ENCODE measurements around the gene WDR45B.

The WDR45B gene

GRCh38 chr17:82619641-82620040, 28.6 kb downstream of the WDR45B start:
- no peak for DNase-seq

GRCh38 chr17:82619211-82619610, 29.0 kb downstream of the WDR45B start:
- no peak for DNase-seq

DNA sequence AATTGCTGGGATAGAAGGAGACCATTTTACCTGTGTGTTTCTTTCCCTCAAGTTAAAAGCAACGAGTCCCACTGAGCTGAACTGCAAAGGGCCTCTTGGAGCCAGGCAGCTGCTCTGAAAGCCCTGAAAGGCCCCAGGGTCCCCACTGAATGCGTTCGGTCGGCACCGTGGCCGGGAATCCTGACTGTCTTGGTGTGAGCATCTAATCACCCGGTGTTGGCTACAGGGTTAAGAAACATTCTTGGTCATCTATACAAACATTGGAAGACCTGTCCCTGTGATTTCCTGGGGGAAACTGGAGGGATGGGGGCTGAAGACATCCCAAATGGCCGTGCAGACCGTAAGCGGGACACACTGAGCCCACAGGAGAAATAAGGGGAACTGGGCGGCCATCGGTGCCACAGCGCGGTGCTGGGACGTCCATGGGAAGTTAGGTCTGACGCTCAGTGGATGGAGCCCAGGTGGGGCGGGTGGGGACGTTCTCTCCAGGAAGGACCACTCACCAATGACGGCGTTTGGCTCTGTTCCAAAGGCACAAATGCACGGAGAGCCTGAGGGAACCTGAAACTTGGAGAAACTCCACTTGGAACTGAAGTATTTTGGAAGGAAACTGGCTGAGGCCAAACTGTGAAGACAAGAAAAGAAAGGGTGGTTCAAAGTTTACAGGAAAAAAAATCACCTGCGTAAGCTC, 32.1 kb downstream of the WDR45B start:
- no peak for DNase-seq

DNA sequence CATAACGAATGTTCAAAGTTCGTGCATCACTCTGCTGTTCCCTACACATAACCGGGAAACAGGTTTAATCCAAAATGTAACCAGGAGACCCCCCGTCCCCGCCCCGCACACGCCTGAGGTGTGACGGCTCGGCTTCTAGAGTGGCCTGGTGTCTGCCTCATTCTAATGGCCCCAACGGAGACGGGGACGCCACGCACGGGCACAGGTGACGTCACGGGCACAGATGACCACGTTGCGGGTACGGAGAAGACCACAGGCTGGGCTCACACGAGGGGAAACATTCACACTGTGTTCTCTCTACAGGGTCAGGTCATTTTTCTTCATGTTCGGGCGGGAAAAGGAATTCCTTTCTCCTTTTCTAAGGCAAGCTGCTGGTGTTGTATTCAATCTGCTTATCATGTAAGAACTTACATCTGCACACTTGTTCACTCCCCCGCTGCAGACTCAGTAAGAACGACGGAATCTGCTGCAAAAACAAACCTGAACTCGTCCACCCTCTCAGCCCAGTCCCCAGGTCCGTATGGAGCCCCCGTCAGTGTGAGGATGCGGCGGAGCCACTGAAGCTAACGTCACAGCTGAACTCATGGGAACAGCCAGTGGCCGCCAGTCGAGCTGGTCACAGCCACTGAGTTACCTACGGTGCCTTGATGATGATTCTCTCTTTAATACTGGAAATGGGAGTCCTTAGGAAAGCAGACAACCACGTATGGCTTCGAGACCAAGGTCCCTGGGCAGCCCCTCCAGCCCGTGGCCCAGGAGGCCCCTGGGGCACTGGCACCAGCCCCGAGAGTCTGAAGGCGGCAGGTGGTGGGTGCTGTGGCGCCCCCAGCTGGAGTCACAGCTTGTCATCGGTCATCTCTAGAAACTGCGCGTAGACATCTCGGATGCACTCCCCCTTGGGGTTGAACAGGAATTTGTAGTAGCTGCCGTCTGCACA, 32.9 kb downstream of the WDR45B start:
- DNase-seq: peak in 1 of 2 experiments; percentile 10

GRCh38 chr17:82614095-82614631, 34.1 kb downstream of the WDR45B start:
- DNase-seq: no peak

GRCh38 chr17:82613283-82614094, 34.8 kb downstream of the WDR45B start:
- peak; percentile 72 to 86 for DNase-seq

DNA sequence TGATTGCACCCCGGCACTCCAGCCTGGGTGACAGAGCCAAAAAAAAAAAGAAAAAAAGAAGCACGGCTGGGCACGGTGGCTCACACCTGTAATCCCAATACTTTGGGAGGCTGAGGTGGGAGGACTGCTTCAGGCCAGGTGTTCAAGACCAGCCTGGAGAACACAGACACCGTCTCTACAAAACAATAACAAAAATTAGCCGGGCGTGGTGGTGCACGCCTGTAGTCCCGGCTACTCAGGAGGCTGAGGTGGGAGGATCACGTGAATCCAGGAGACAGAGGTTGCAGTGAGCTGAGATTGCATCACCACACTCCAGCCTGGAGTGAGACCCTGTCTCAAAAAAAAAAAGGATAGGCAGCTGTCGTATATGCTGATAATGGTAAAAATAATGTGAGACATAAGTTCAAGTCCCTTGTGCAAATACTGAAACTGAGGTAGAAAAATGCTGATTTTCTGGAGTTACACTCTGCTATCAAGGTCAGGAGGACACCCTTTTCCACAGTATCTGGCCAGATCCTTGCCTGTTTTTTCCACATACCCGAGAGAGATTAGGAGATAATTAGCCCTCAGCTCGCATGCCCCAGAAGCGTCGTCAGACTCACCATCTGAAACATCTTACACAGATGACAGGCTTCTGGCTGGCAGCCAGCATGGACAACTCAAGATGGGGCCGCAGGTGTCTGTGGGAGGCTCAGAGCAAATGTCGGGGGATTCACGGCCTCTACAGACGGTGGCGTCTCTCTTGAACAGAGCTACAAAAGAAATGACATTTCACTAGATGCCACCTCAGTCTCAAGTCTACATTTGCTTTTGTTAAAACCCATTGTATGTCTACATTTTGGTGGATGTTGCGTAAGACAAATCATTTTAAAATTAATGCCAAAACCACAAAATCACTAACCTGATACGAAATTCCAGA, 36.8 kb downstream of the WDR45B start:
- DNase-seq: peak; percentile 66 to 72

GRCh38 chr17:82609655-82610054, 38.6 kb downstream of the WDR45B start:
- no peak for DNase-seq

DNA sequence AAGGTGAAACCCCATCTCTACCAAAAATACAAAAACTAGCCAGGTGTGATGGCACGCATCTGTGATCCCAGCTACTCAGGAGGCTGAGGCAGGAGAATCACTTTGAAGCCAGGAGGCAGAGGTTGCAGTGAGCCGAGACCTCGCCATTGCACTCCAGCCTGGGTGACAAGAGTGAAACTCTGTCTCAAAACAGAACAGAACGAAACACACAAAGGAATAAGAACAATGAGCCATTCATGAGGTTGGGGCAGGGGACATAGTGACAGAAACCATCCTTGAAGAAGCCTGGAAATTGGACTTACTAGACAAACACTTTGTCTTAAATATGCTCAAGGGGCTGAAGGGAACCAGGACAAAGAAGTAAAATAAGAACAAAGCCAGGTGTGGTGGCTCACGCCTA, 39.4 kb downstream of the WDR45B start:
- DNase-seq: no peak

DNA sequence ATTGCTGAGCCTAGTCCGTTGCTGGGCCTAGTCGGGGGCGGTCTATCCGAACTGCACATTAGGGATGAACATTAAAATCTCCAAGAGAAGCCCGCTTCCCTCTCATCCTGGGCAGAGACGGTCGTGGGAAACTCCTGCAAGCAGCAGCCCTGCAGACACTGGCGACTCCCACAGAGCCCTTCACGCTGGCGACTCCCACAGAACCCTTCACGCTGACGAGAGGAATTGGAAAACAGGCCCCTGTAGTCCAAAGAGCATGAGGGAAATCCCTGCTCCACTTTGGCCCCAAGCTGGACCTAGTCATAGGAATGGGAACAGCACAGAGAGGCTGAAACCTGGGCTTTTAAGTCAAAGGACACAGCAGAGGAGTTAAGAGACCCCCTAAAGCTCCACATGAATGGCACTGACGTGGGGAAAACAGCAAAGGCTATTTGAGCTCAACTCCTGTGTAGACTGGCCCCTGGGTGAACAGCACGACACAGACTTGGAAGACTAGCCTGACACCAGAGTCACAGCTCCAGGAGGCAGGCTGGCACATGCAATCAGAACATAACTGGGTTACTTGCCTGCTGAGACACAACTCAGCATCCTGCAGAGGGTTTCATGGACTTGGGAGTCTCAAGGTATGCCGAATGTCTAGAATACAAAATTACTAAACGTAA, 42.2 kb downstream of the WDR45B start:
- DNase-seq: no peak

DNA sequence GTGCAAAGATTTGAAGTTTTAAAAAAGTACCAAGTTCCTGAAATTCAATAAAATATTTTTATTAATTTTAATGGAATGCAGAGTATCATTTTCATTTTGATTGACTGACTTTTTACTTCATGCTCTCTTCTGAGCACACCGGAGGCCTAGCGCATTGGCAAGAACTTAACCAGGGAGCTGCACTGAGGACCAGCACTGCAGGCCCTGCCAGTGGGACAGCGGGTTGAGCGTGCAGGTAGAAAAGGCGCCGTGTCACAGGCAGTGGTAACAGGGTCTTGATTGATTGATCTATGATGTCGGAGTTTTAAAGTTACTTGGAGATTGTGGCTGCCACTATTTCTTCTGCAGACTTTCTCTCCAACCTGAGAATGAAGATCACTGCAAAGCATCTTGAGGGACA, 43.7 kb downstream of the WDR45B start:
- no peak for DNase-seq

DNA sequence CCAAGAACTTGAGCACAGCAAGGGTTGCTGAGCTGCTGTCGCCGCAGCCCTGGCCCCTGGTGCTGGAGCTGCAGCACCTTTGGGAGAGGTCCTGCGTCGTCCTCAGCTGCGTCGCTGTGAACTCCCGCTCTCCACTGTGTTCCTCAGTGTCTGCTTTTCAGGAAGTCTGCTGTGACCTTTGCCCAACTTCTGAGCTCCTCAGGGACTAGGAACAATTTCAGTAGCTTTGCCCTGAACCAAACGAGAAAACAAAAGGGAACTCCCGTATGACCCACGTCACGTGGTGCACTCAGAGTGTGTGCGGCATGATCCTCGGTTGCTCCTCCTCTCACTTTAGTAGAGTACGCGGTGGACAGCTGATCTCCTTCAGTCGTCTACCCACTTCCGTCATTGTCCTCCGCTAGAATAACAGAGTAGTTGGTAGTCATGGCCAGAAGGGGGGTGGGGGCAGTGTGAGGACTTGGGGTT, 44.2 kb downstream of the WDR45B start:
- DNase-seq: no peak

GRCh38 chr17:82602986-82603710, 45.1 kb downstream of the WDR45B start:
- DNase-seq: no peak

GRCh38 chr17:82602487-82602886, 45.8 kb downstream of the WDR45B start:
- DNase-seq: no peak

- DNase-seq: no peak
Measured at GRCh38 chr17:82601447-82602000, 46.7 kb downstream of the WDR45B start.

DNA sequence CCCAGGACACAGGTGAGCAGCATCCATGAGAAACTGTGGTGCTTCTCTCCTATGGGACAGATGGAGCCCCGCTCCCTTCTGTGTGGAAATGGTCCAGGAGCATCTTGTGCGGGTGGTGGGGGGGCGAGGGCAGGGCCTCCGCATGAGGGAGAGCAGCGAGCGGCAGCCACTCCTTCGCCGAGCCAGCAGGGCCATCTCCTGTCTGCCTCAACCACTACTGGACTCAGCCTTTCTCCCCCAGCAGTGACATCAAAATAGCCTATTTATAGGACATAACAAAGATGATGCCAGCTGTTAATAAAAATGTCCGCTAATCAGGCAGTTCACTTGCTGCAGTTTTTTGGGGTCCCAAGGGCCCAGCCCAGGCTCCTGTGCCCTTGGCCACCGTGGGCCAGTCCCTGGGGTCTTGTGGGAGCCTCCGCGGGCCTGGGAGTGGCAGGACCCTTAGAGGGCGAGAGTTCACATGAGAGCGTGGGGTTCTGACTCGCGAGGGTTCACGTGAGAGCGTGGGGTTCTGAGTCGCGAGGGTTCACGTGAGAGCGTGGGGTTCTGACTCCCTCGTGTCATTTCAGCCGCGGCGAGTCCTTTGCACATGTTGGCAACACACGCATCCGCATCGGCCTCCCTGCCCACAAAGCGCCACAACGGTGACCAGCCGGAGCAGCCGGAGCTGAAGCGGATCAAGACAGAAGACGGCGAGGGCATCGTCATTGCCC, 47.4 kb downstream of the WDR45B start:
- no peak for DNase-seq

DNA sequence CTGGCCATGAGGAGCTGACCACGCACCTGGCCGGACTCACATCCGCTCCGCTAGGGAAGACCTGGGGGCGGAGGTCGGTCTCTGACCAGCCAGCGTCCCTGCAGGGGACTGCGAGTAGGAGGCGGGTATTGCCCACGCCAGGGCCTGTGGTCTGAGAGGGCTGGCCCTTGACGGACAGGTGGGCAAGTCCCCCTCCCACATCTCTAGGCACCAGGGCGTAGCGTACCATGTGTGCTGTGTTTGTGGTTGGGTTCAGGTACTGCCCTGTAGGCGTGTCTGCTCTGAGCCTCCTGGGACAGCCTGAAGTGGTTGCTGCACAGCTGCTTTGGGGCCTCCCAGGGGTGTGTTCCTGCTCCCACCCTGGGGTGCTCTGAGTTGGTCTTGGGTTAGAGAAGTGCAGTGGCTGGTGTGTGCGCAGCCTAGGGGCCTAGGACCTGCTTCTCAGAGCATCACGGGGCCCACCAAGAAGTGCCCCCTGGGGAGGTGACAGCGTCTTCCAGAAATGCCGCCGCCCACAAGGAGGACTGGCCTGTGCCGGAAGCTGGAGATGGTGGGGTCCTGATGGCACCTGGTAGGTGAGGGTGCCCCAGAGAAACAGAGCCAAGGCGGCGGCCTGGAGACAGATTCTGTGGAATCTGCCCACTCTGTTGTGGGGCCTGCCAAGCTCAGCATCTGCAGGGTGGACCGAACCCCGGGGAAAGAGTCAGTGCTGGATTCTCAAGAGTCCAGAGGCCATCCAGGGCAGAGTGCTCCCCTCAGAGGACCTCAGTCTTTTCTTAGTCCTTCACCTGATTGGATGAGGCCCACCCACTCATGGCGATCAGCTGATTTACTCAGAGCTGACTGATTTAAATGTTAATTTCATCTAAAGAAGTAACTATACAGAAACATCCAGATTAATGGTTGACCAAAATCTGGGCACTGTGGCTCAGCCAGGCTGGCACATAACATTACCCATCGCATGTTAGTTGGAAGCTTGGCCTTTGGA, 48.3 kb downstream of the WDR45B start:
- DNase-seq: no peak
